NB4 (cell line): ENCODE measurements around the gene LRRC36.

Source experiments
- CTCF ChIP-seq: IDR thresholded peaks from one replicate; pipeline ENCODE4 v1.5.1; 2012; ENCODE audit warnings: low read depth, low read length
- MAX ChIP-seq: IDR thresholded peaks from 2 replicates; pipeline ENCODE4 v1.6.1; 2011; ENCODE audit warnings: low read depth, low read length
- MYC ChIP-seq: IDR thresholded peaks from 2 replicates; pipeline ENCODE4 v1.6.1; 2011; ENCODE audit warnings: low read depth, low read length
- POLR2A ChIP-seq: IDR thresholded peaks from 2 replicates; pipeline ENCODE4 v1.6.1; 2011; ENCODE audit warnings: mild to moderate bottlenecking; ENCODE audit not compliant: insufficient read length; ENCODE audit errors: extremely low read depth

GRCh38 chr16:67361038-67361437 is 34.4 kb downstream of the LRRC36 start:
- TF ChIP-seq POLR2A (no peak), MAX (no peak), CTCF (no peak), MYC (no peak)
